GM19328 (cell line): ENCODE results near the gene TMEM92.
"Not testable (repeated sequence)": the region's sequence is repeated elsewhere in the genome, so short reads cannot be mapped to it uniquely, and the experiment has no call there.

Experiments used
- ATAC-seq: cut with Tn5 transposase; IDR thresholded peaks from one replicate; pipeline ENCODE4 v1.9.1; 2021; ENCODE audit warnings: mild to moderate bottlenecking, moderate library complexity; ENCODE audit not compliant: unreplicated experiment

Gene TMEM92

DNA sequence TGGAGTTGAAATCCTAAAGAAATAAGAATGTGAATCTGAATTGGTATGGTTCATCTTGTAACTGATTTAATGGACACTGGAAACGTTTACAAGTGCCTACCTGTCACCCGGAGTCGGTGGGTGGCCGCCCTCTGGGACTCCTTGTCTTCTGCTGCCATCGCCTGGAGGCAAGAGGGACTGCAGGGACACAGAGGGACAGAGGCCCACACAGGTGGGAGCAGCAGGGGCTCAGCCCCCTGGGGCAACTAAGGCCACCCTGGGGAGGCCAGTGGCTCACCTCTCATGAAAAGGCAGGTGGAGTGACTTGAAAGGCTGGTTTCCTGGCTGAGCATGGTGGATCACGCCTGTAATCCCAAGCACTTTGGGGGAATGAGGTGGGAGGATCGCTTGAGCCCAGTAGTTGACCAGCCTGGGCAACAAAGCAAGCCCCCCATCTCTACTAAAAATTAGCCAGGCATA, 23.2 kb downstream of the TMEM92 start:
- ATAC-seq, result no peak

DNA sequence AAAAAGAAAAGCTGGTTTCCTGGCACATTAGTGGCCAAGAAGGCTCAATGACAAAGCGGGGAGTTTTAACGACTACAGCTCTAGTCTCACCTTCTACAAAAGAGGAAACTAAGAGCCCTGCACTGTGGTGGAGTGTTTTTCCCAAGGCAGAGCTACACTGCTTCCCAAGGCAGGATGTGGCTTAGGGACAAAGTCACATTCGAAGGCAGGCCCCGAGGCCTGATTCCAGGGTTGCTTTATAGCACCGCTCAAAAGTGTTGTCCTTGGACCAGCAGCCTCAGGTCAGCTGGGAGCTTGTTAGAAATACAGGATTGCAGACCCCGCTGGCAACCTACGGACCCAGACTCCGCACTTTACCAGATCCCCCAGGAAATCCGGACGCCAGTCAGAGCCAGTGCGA, 23.8 kb downstream of the TMEM92 start:
- no peak for ATAC-seq

DNA sequence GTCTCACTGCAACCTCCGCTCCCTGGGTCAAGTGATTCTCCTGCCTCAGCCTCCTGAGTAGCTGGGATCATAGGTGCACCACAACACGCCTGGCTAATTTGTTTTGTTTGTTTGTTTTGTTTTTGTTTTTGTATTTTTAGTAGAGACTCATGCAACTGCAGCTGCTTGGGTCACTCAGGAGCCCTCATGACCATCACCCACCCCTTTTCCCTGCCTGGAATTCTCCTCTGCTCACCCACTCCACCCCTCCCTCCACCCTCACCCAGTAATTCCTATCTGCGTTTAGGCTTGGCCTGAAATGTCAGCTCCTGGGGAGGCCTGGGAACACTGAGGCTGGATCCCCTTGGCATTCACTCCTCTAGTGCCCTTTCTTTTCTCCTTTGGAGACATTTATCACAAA, 25.5 kb downstream of the TMEM92 start:
- ATAC-seq, result no peak

DNA sequence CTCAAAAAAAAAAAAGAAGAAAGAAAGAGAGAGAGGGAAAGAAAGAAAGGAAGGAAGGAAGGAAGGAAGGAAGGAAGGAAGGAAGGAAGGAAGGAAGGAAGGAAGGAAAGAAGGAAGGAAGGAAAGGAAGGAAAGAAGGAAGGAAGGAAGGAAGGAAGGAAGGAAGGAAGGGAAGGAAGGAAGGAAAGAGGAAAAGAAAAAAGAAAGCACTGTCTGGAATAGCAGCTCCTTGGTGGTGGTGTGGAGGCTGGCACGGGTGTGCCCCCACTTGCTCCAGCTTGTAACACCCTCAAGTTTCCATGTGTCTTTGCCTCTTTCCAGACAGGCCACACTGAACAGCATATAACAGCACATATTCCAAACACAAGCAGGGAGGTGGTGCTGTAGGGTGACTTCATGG, 26.6 kb downstream of the TMEM92 start:
- not testable (repeated sequence) for ATAC-seq

DNA sequence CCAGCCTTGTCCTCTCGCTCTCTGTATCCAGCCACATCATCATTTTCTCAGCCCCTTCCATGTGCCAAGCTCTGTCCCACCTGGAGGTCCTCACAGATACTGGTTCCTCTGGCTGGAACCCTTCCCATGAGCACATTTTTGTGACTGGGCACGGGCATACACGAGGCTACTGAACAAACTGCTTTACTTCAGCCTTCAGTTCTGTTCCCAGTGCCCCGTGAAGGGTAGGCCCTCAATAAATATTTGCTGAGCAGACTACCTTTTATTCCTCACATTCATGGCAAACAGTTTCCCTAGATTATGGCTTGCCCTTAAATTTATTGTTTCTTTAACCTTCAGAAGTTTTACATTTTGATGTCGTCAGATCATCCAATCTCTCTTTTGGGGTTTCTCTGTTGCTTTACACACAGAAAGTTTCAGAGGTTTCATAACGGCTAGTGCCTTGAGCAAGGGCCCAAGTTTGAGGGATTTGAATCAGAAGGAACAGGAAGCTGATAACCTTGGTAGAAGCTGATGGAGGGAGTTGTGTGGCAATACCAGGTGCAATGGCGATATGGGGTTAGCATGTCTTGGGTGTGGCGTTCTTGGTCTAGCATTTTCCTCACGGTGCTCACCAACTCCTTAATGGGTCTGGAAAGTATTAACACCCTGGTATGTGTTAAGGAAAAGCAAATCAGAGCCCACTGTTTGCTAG, 27.8 kb downstream of the TMEM92 start:
- no peak for ATAC-seq

DNA sequence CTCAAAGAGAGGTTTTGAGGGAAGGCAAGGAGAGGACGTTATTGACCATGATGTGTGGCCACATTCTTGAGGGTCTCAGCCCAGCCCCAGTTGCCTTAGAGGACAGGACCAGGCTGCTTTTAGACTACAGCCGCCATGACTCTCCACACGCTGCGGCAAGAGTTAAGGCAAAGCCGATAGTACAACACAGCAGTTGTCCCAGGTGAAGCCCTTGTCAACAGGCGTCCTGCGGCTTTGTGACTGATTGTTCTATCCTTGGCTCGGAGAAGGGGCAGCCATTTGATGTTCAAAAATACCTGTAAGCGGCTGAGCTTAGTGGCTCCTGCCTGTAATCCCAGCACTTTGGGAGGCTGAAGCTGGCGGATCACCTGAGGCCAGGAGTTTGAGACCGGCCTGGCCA, 28.8 kb downstream of the TMEM92 start:
- ATAC-seq, result no peak

DNA sequence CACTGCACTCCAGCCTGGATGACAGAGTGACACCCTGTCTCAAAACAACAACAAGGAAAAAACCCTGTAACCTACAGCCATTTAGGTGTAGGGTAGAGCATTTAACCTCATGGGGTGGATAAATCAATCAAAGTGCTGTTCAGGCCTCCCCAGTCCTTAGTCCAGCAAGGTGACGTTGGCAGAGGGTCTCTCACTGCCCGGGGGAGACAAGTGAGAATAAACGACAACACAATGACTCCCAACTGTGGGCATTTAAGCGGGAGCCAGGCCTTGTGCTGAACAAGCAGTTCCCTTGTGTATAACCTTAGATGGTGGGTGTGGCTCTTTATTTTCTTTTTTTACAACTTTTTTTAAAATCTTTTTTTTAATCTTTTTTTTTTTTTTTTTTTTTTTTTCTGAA, 29.3 kb downstream of the TMEM92 start:
- ATAC-seq, result no peak

DNA sequence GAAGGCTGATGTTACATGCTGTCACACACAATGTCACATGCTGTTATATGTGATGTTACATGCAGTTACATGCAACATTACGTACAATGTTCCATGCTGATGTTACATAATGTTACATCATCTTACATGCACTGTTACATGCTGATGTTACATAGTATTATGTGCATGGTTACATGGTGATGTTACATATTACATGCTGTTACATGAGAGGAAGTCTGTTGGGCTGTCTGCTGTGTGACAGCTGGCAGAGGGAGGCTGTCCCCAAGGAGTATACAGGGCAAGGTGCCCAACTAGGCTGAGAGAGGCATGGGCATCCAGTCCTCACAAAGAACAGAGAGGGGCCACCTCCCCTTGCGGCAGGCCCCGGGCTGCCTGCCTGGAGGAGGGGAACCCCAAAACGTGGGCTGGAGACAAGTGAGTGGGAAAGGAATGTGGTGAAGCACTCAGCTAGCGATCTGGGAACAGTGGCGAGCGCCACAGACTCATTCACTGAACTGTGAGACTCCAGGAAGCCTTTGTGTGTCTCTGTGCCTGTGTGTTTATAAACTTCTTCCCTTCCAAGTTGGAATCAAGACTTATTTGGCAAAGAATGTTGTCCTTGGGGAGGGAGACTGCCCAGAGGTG, 30.6 kb downstream of the TMEM92 start:
- no peak for ATAC-seq

DNA sequence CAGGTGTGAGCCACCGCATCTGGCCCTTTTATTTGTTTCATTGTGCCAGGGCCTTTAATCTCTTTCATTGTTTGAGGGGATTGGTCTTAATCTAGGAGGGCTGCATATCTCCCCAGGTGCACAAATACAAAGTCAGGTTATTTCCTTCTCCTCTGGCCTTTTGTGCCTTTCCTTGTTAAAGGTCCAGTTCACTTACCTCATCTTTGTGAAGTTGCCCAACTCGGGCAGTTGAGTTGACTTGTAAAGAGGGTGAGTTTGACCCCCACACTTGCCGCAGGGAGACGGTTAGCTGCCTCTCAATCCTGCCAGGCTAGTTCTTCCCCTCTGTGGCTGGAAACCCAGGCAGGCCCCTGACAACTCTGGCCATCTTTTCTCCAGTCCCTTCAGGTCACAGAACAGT, 33.4 kb downstream of the TMEM92 start:
- no peak for ATAC-seq

DNA sequence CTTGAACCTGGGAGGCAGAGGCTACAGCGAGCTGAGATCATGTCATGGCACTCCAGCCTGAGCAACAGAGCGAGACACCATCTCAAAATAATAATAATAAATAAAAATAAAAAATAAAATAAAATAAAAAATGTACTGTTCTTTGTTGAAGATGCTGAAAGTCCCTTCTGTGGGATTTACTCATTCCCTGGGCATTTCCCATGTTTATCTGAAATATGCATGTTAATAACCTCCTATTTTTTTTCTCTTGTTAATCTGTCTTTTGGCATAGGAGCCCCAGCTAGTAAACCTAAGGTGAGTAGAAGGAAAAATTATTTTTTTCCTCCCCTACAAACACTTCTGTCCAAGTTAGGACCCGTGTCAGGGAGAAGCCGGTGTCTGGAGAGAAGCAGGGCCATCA, 34.4 kb downstream of the TMEM92 start:
- ATAC-seq, result no peak

DNA sequence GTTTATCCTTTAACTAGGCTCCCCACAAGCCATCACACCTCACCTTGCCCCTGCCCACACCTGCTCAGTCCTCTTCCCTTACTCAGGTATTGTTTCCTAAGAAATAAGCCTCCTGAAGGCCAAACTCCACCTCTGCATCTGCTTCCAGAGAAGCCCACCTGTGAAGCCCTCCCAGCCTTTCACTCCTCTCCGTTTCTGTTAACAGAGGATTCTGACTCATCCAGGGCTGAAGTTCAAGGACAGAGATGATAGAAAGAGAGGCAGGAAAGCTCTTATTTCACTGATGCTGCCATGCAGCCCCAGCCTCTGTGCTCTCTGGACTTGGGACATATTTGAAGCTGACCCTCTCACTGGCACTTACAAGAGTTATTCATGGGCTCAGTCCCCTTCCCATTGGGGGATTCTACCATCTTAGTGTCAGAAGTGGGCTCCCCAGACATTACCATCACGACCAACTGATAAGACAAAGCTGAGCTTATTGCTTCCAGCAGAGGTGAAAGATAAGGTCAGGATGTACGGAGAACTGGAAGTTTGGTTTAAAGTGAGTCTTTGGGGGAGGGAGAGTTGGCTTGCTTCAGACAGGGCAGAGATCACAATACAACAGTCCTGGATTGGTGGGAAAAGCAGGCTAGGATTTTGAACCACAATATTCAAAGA, 36.3 kb downstream of the TMEM92 start:
- ATAC-seq, result no peak

DNA sequence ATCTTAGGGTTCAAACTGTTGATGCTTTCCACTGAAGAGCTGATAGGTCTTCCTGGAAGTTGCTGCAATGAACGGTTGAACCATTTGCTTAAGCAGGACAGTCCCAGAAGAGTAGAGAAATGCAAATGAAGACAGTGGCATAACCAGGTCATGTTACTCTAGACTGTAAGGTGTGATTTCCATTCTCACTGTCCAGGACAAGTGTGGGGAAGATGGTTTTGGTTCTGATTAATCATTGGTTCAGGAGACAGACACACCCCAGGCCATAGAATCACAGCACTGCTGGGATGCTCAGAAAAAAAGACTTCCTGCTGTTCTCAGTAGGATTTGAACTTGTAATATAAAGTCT, 36.8 kb downstream of the TMEM92 start:
- ATAC-seq, result no peak

DNA sequence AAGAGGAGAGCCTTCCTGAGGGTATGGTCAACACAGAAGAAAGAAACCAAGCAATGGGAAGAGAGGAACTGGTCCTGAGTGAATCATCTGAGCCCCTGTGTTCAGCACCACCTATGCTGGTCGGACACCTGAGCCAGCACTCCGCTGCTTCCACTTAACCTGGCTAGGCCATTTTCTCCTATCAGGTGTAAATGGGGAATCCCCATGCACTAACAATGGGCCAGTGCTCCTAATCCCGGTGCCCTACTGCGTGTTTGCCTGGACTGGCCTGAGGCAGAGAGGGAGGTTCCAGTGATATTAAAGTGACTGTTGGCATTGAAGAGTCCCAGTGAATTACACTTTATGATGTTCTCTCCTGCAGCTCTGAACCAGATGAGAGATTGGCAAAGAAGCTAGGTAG, 37.2 kb downstream of the TMEM92 start:
- no peak for ATAC-seq

DNA sequence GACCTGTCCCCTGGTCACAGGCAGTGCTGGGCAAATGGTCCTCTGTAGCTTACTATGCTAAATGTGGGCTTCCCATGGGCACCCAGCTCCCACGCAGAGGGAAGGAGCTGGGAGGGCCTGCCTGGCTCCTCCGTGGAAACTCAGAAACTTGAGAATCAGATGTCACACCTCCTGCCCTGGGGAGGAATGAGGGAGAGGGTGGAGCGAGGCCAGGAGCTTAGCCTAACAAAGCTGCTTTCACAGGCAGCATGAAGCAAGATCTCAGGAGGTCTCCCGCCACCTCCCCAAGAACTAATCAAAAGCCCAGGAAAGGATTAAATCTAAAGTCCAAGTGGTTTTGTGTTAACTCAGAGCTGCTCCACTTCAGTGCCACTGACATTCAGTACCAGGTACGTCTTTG, 38.0 kb downstream of the TMEM92 start:
- no peak for ATAC-seq

DNA sequence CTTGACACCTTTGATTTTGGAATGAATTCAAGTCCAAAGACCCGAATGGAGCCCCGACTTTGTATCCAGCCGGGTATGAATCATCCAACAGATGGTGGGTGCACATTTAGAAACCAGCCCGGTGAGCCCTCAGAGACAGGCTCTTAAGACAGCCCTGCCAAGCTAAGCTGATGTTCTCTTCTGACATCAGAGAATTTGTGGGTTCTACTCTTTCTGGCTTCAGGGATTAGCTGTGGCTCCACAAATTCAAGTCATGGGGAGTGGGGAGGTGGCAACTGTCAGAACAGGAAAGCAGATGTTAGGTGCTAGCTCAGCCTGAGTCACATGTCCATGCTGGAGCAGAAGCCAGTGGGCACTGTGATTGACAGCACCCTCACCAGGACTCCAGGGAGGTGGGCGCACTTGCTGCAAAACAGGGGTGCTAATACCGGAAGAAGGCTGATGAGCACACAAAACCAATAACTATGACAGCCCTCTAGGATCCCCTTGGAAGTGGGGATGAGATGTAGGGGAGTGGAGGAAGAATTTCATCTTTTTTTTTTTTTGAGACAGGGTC, 40.3 kb downstream of the TMEM92 start:
- no peak for ATAC-seq

DNA sequence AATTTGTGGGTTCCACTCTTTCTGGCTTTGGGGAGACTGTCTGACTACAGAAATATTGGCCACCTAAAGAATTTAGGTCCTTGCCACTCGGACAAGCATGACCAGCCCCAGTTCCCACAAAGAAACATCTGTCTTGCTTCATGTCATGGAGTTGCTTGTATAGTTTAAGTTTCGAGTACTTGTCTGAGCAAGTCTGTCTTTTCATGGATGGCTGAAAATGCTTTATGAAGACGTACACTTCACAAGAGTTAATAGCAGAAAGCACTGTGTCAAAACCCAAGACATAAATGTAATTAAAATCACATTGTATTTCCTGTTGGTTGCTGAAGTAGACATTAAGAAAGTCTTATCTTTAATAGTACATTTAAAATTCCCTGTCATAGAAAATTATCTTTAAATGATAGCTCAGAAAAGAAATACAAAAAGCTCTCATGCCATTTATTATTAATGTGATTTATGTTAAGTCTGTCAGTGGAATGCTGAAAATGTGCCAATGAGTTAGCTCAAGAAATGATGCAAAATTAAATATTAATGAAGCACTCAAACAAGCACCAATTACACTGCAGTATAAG, 41.8 kb downstream of the TMEM92 start:
- no peak for ATAC-seq

DNA sequence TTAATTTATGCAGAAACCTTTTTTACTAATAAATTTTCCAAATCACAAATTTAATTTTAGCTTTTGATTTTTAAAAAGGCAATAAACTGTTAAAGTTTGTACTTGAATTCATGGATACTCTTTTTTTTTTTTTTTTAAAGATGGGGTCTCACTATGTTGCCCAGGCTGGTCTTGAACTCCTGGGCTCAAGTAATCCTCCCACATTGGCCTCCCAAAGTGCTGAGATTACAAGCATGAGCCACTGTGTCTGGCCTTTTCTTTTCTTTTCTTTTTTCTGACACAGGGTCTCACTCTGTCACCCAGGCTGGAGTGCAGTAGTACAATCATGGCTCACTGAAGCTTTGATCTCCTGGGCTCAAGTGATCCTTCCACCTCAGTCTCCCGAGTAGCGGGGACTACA, 42.4 kb downstream of the TMEM92 start:
- ATAC-seq, result not testable (repeated sequence)

DNA sequence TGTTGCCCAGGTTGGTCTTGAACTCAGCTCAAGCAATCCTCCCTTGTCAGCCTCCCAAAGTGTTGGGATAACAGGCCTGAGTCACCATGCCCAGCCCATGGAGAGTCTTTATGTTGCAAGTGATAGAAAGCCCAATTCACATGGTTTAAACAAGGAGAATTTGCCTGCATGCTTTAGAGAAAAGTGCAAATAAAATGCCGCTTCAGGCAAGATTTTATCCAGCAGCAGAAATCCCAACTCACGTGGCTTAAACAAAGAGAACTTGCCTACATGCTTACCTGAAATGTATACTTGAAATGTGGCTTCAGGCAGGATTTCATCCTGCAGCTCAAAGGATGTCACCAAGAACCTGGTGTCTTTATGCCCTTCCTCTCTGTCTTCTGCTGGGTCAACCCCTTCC, 42.9 kb downstream of the TMEM92 start:
- ATAC-seq, result no peak

DNA sequence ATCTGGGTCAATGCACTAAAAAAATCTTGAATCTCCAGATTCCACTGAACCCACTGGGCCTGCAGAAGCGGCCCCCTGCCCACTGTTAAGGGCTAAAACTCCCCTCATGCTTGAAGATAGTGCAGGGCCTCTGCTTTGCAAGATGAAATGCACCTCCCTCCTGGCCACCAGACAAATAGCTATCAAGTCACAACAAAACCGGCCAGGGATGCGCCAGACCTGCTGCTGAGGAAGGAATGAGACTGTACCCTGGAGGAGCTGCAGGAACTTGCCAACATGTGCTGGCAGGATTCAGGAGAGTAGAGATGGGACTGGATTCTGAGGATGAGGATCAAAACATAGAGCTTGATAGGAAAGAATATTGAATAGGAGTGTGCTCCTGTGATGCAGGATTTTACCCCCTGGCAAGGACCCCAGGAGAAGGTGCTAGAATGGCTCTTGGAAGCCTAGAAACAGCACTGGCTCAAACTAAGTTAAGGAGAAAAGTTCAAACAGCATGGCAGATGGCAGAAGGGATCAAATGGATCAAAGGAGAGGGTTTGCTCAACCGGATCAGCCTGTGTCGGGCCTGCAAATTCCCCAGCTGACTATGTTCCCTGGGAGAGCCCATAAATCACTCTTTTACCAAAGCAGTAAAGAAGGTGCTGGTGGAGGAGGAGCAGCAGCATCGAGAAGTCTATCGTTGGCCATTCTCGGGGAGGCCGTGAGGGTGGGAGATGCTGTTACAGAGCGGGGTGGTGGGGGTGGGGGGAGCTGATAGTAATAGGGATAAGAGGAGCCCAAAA, 44.4 kb downstream of the TMEM92 start:
- ATAC-seq, result no peak

DNA sequence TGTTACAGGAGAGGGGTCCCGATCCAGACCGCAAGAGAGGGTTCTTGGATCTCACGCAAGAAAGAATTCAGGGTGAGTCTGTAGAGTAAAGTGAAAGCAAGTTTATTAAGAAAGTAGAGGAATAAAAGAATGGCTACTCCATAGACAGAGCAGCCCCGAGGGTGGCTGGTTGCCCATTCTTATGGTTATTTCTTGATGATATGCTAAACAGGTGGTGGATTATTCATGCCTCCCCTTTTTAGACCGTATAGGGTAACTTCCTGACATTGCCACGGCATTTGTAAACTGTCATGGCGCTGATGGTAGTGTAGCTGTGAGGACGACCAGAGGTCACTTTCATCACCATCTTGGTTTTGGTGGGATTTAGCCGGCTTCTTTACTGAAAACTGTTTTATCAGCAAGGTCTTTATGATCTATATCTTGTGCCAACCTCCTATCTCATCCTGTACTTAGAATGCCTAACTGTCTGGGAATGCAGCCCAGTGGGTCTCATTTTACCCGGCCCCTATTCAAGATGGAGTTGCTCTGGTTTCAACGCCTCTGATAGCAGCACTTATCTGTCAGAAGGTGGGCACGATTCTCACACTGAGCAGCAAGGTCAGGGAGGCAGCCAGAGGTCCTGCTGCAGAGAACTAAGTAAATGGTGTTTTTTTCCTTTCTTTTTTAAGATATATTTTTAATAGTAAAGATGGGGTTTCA, 45.2 kb downstream of the TMEM92 start:
- no peak for ATAC-seq
